Colonic mucosa (tissue), 4 donors: ENCODE measurements around the gene RAD9B. TPM values are rescaled to one million over a fixed set of nuclear protein-coding genes. Genes with fewer than 3 reads are reported as not detected.

Experiments used
- DNase-seq: peaks from one replicate; pipeline ENCODE4 v3.0.0-alpha.2; 2020
- H3K27ac ChIP-seq: fragments of 200-600 bp; one replicate; pipeline ENCODE4 v1.8.0; 2021
- H3K27me3 ChIP-seq: fragments of 200-600 bp; one replicate; pipeline ENCODE4 v1.8.0; 2021
- H3K36me3 ChIP-seq: fragments of 200-600 bp; one replicate; pipeline ENCODE4 v1.8.0; 2021
- H3K4me1 ChIP-seq: fragments of 200-600 bp; one replicate; pipeline ENCODE4 v1.8.0; 2021; ENCODE audit warnings: mild to moderate bottlenecking
- H3K4me3 ChIP-seq: fragments of 200-600 bp; one replicate; pipeline ENCODE4 v1.8.0; 2021
- H3K9ac ChIP-seq, 2 donors: one replicate each; pipeline ENCODE4 v1.7.0; 2013; ENCODE audit warnings: control low read depth in 2 of 2, low read depth in 2 of 2, low read length in 2 of 2
- H3K9me3 ChIP-seq: fragments of 200-600 bp; one replicate; pipeline ENCODE4 v1.8.0; 2021
- intact Hi-C: fragments of 100-400 bp; cut with DNase I; formaldehyde crosslinking; loops from one replicate; pipeline ENCODE4 v1.14.1; 2022
- total RNA-seq, 2 donors: library from RNA; stranded (reverse); fragmentation: NEBNext Ultra II Directional in 1 of 2; extraction: Animal tissue kit (Norgen Biotek cat#: 25700) in 1 of 2; gene quantifications; one replicate each; pipeline ENCODE4 v1.2.1, GENCODE V29; 2021
- TF ChIP-seq, protein P1 (sequence below): fragments of 200-600 bp; IDR thresholded peaks from one replicate; pipeline ENCODE4 v1.8.0; 2022; ENCODE audit warnings: antibody characterized with exemption, mild to moderate bottlenecking
- donor health status: healthy.
- donor health status: DM: no; HTN: no; CAD: no.
- donor health status: DM: no; HTN: no; CAD: no.

The RAD9B gene
- total RNA-seq, 2 donors from 2014 or later = 0.19 to 0.69 TPM

DNA sequence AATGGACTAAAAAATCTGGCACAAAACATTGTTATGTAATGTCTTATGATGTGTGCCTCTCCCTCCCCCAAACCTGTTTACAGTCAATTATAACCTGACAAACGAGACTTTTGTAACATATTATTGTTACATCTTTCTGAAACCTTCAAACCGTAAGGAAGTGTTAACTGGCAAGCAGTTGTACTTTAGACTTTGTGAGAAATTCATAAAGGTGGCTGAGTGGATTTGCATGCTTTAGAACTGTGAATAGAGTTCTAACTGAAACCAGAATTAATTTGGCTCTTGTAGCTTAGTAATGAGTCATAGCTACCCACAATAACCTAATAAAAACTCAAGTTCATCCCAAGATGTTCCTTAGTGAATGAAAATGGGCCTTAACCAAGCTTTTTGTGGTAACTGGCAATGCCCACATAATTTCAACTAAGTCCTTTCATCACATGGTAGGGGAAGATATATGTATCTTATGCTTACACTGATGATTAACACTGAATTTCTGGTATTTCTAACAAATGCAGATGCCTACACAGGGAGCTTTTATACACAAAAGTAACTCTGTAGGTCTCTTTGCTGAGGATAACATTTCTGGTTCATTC, 29.7 kb downstream of the RAD9B start:
- intact Hi-C loops = no loop called here
- Histone ChIP-seq H3K27me3 (no peaks in the 10 kb centered on the region), H3K27ac (peak overlapping the region; percentile 51), H3K9ac (no peak overlapping the region), H3K4me3 (no peak overlapping the region), H3K36me3 (no peaks in the 10 kb centered on the region), H3K4me1 (peaks cover 9% of the 10 kb centered on the region), H3K9me3 (no peaks in the 10 kb centered on the region)
- DNase-seq = no peak
- TF ChIP-seq, protein P1, sequence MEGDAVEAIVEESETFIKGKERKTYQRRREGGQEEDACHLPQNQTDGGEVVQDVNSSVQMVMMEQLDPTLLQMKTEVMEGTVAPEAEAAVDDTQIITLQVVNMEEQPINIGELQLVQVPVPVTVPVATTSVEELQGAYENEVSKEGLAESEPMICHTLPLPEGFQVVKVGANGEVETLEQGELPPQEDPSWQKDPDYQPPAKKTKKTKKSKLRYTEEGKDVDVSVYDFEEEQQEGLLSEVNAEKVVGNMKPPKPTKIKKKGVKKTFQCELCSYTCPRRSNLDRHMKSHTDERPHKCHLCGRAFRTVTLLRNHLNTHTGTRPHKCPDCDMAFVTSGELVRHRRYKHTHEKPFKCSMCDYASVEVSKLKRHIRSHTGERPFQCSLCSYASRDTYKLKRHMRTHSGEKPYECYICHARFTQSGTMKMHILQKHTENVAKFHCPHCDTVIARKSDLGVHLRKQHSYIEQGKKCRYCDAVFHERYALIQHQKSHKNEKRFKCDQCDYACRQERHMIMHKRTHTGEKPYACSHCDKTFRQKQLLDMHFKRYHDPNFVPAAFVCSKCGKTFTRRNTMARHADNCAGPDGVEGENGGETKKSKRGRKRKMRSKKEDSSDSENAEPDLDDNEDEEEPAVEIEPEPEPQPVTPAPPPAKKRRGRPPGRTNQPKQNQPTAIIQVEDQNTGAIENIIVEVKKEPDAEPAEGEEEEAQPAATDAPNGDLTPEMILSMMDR = no peak

GRCh38 chr12:110532644-110533043, 30.5 kb downstream of the RAD9B start:
- Histone ChIP-seq H3K27me3 (no peaks in the 10 kb centered on the region), H3K9me3 (no peaks in the 10 kb centered on the region), H3K4me1 (peaks cover 9% of the 10 kb centered on the region), H3K9ac (no peak overlapping the region), H3K4me3 (no peak overlapping the region), H3K27ac (peak overlapping the region; percentile 51), H3K36me3 (peaks cover 3% of the 10 kb centered on the region)
- no peak for DNase-seq
- intact Hi-C loops = no loop called here
- TF ChIP-seq, protein P1 = no peak

GRCh38 chr12:110533607-110534006, 31.5 kb downstream of the RAD9B start:
- H3K36me3 ChIP-seq = peaks cover 6% of the 10 kb centered on the region
- TF ChIP-seq, protein P1 = no peak
- H3K27me3 ChIP-seq = no peaks in the 10 kb centered on the region
- H3K4me1 ChIP-seq = peaks cover 9% of the 10 kb centered on the region
- no peak overlapping the region for H3K27ac ChIP-seq
- DNase-seq = no peak
- H3K9me3 ChIP-seq = no peaks in the 10 kb centered on the region
- H3K4me3 ChIP-seq = no peak overlapping the region
- no peak overlapping the region for H3K9ac ChIP-seq
- intact Hi-C loops = no loop called here

DNA sequence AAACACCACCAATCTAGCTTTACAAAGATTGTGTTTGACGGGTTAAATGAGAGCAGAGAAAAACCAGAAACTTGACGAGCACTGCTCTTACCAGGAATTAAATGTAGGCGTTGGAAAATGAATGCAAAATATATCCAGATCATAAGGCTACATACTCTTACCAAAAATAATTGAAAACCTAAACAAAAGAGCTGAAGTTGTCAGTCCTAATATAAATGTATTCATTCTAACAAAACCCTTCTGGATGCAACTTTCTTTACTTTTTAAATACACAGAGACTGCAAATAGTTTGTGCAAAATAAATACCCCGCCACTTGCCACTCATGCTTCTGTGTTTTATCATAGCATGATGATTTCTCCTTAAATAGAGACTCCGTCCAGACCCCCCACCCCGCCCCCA, 32.7 kb downstream of the RAD9B start:
- DNase-seq = no peak
- intact Hi-C loops = no loop called here
- H3K27me3 ChIP-seq = no peaks in the 10 kb centered on the region
- no peak overlapping the region for H3K27ac ChIP-seq
- peaks cover 6% of the 10 kb centered on the region for H3K36me3 ChIP-seq
- no peak overlapping the region for H3K9ac ChIP-seq
- TF ChIP-seq, protein P1 = no peak
- H3K4me3 ChIP-seq = no peak overlapping the region
- peaks cover 9% of the 10 kb centered on the region for H3K4me1 ChIP-seq
- no peaks in the 10 kb centered on the region for H3K9me3 ChIP-seq

DNA sequence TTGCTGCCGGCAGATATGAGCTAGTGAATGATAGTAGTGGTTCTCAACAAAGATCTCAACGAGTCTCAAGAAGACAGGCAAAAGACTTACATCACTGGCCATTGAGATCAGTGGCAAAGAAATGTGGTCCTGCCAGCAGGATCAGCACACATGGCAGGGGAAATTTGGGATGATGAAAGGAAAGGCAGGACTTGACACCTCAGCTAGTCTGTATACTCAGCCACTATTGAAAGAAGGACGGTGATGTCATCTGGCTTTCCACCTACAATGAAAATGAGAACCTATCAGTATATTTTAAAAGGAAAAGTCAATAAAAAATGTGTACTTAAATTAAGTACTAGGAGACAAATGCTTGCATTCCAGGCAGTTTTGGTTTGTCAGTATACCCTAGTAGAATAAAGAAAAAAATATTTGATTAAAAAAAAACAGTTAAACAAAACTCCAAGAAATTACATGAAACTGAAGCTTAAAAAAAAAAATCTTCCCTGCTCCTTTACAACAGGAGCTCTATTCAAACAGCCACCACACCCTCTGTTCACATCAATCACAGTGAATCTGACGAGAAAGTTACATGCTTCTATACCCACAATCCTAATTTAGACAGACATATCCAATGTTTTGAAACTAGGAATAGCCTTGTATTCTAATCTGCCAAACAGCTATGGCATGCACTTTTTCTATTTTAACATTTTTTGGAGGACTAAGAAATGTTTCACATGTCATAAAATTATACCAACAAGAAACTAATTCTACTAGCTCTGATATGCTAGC, 34.9 kb downstream of the RAD9B start:
- Histone ChIP-seq H3K9me3 (no peaks in the 10 kb centered on the region), H3K36me3 (peaks cover 6% of the 10 kb centered on the region), H3K4me1 (peaks cover 6% of the 10 kb centered on the region), H3K4me3 (no peak overlapping the region), H3K27ac (peak overlapping the region; percentile 42), H3K9ac (peak overlapping the region; percentile 1 to 9), H3K27me3 (no peaks in the 10 kb centered on the region)
- intact Hi-C loops = no loop called here
- DNase-seq = no peak
- TF ChIP-seq, protein P1 = no peak
